Activated naive CD4-positive, alpha-beta T cell treated with anti-CD3 and anti-CD28 coated beads, Interleukin-2, amount 10 ng/mL, durations not matched to agents 5 hours and 36 hours (primary cell): ENCODE data around the gene CCDC117. TPM values are rescaled to one million over a fixed set of nuclear protein-coding genes. Genes with fewer than 3 reads are reported as not detected.

Experiments used
- total RNA-seq, 2 experiments: library from RNA; stranded (reverse); gene quantifications; one replicate each; pipeline ENCODE4 v1.2.3, GENCODE V29; 2021

The CCDC117 gene, protein sequence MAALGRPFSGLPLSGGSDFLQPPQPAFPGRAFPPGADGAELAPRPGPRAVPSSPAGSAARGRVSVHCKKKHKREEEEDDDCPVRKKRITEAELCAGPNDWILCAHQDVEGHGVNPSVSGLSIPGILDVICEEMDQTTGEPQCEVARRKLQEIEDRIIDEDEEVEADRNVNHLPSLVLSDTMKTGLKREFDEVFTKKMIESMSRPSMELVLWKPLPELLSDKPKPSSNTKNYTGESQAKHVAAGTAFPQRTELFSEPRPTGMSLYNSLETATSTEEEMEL
- 10 to 100 TPM; 26.0 to 26.4 TPM for total RNA-seq

DNA sequence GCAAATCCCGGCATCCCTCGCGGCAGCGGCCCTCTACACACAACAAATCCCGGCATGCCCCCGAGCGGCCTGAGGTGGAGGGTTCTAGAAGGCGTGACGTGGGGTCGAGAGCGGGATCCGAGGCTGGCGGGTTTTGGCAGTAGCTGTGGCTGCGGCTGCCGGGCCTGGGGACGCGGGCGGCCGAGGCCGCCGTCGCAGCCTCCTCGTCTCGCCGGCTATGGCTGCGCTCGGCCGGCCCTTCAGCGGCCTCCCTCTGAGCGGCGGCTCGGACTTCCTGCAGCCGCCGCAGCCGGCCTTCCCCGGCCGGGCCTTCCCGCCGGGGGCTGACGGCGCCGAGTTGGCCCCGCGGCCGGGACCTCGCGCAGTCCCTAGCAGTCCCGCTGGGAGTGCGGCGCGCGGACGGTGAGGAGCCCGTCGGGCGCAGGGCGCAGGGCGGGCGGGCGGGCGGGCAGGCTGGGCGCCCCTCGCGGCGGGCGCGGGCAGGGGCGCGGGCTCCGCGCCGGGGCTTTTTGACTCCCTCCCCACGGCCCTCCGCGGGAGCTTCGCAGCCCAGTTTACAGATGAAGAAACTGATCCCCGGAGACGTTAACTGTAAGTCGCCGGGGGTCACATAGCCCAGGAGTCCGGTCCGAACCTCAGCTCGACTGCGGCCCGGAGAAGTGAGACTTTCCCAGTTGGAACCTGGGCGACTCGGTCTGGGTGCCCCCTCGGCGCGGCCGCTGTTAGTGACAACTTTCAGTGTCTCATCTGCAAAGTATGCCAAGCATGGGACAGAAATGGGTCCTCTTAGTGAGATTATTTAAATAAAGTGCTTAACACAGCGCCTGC lies at the start of gene CCDC117:
CCDC117 (plus strand) TSS at position 63 of the 828 bp plus-strand sequence; CDS start at position 218, 155 bp downstream.

DNA sequence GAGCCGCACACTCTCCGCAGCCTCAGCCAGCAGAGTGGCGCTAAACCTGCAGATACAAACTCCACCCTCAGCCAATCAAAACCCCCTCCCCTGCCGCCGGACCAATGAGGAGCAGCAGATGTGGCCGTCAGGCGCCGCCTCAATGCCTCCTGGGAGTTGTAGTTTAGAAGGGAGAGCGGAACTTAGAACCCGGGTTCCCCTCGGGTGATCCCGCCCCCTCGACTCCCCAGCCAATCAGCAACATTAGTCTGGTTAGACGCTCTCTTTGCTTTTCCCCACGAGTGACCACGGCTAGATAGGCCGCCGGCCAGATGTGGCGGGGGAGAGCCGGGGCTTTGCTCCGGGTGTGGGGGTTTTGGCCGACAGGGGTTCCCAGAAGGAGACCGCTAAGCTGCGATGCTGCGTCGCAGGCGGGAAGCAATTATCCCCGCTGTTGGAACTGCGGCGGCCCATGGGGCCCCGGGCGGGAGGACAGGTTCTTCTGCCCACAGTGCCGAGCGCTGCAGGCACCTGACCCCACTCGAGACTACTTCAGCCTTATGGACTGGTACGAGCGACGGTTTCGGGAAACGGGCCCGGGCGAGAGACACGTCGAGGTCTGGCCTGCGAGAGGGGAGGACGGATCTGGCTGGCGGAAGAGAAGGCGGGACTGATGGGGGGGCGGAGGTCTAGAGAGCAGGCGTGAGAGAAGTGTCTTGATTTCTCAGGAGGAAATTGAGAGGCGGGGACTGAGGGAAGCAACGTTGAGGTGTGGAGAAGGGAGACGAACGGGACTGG lies 30.5 kb upstream of the CCDC117 start, which contains the start of the genes CHEK2 and HSCB:
CHEK2 (minus strand) TSS at position 36 of the 777 bp plus-strand sequence. CDS start 7,099 bp downstream, outside the sequence.
HSCB (plus strand) TSS at position 255 of the 777 bp plus-strand sequence; CDS start at position 312, 57 bp downstream.

GRCh38 chr22:28800308-28801041 lies 28.0 kb downstream of the CCDC117 start, which contains the start of gene XBP1:
Gene XBP1, minus strand, starts transcription at chr22:28800569.

Other genes with a start within 250 kb of the CCDC117 start
- 1 to 10 TPM in 1 of 2 experiments, under 1 TPM in 1; 0.96 to 1.2 TPM for gene TTC28, start 92.9 kb upstream of the CCDC117 start, total RNA-seq
- 10 to 100 TPM; 35.6 to 37.2 TPM for gene CHEK2, start 30.9 kb upstream of the CCDC117 start, total RNA-seq
- 10 to 100 TPM; 11.1 to 11.2 TPM for gene HSCB, start 30.7 kb upstream of the CCDC117 start, total RNA-seq
- 100 to 1,000 TPM; 340 to 348 TPM for gene XBP1, start 27.9 kb downstream of the CCDC117 start, total RNA-seq
- under 1 TPM; 0.68 to 0.77 TPM for gene ZNRF3, start 110.9 kb downstream of the CCDC117 start, total RNA-seq